Left lung (tissue), 10 donors: ENCODE data around the gene ARHGAP19. TPM values are rescaled to one million over a fixed set of nuclear protein-coding genes. Genes with fewer than 3 reads are reported as not detected.

Experiments used
- ATAC-seq: fragments of 200-7000 bp; cut with Tn5 transposase; one replicate; pipeline ENCODE4 v1.9.1; 2020; ENCODE audit warnings: moderate library complexity
- DNase-seq, 4 donors: peaks; one replicate each; pipeline ENCODE4 v3.0.0-alpha.2; 2013 to 2020
- H3K27ac ChIP-seq, 2 donors: fragments of 200-600 bp; sonication (generic) in 1 of 2; one replicate each; pipeline versions ENCODE4 v1.5.0 to v1.8.0; 2020 to 2021
- H3K27me3 ChIP-seq, 2 donors: fragments of 200-600 bp; sonication (generic) in 1 of 2; one replicate each; pipeline versions ENCODE4 v1.5.0 to v1.8.0; 2020 to 2021
- H3K36me3 ChIP-seq, 2 donors: fragments of 200-600 bp; sonication (generic) in 1 of 2; one replicate each; pipeline versions ENCODE4 v1.5.0 to v1.8.0; 2020 to 2021
- H3K4me1 ChIP-seq, 2 donors: fragments of 200-600 bp; one replicate each; pipeline ENCODE4 v1.8.0; 2021
- H3K4me3 ChIP-seq, 2 donors: fragments of 200-600 bp; sonication (generic) in 1 of 2; one replicate each; pipeline versions ENCODE4 v1.5.0 to v1.8.0; 2020 to 2021; ENCODE audit warnings: mild to moderate bottlenecking in 1 of 2
- H3K9me3 ChIP-seq, 2 donors: fragments of 200-600 bp; sonication (generic) in 1 of 2; one replicate each; pipeline versions ENCODE4 v1.5.0 to v1.8.0; 2020 to 2021
- intact Hi-C, 2 donors: fragments of 100-400 bp; cut with DNase I; formaldehyde crosslinking; loops; one replicate each; pipeline versions ENCODE4 v1.11.2 to v1.14.2; 2022
- polyA plus RNA-seq, 6 donors: library from polyadenylated mRNA; unstranded; fragments of 120-200 nt; gene quantifications; one replicate each; pipeline ENCODE4 v1.2.1, GENCODE V29; 2013; ENCODE audit not compliant: insufficient read length in 6 of 6
- total RNA-seq, 2 donors: library from RNA; stranded (reverse); fragmentation: NEBNext Ultra II Directional; extraction: Animal tissue kit (Norgen Biotek cat#: 25700); gene quantifications; one replicate each; pipeline ENCODE4 v1.2.1, GENCODE V29; 2021
- TF ChIP-seq, protein P1 (sequence below), 2 donors: fragments of 200-600 bp; sonication (generic) in 1 of 2; IDR thresholded peaks; one replicate each; pipeline versions ENCODE4 v1.5.0 to v1.8.0; 2021; ENCODE audit warnings: antibody characterized with exemption in 2 of 2
- donor health status: DM: no; HTN: yes; CAD: no.
- donor health status: DM: no; HTN: no; CAD: no.

ARHGAP19 gene
- total and polyA plus RNA-seq, 8 donors = 9.8 to 30.7 (median 25.9) TPM

DNA sequence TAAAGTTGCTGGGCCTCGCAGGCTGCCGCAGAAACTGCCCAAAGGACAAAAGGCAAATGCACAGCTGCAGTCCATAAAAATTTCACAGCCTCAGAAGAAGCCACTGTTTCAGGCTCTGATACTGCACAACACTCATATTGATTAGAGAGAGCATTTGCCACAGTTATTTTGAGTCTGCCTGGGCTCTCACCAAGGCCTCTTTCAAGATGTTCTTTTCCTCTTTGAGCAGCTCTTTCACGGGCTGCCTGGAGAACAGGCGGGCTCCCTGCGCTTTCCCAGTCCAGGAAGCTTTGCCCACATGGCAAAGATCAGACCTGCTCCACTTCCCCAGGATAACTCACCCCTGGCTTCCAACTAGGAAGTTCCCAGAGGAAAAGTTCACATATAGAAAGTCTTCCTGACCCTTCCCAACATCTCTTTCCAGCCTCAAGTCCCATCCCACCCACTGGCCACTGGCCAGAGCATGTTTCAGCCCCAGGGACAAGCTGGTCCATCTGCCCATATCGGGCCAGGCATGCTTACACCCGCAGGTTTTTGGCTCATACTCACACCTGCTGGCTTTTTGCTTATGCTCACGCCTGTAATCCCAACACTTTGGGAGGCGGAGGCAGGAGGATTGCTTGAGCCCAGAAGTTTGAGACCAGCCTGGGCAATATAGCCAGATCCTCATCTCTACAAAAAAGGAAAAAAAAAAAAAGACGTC is 110.0 kb downstream of the ARHGAP19 start:
- Histone ChIP-seq H3K36me3 (no peaks in the 10 kb centered on the region), H3K27me3 (peaks cover 27 to 79% of the 10 kb centered on the region in 2 donors), H3K27ac (no peak overlapping the region), H3K9me3 (no peaks in the 10 kb centered on the region), H3K4me1 (peaks cover 0 to 10% of the 10 kb centered on the region in 2 donors), H3K4me3 (no peak overlapping the region)
- TF ChIP-seq, protein P1, sequence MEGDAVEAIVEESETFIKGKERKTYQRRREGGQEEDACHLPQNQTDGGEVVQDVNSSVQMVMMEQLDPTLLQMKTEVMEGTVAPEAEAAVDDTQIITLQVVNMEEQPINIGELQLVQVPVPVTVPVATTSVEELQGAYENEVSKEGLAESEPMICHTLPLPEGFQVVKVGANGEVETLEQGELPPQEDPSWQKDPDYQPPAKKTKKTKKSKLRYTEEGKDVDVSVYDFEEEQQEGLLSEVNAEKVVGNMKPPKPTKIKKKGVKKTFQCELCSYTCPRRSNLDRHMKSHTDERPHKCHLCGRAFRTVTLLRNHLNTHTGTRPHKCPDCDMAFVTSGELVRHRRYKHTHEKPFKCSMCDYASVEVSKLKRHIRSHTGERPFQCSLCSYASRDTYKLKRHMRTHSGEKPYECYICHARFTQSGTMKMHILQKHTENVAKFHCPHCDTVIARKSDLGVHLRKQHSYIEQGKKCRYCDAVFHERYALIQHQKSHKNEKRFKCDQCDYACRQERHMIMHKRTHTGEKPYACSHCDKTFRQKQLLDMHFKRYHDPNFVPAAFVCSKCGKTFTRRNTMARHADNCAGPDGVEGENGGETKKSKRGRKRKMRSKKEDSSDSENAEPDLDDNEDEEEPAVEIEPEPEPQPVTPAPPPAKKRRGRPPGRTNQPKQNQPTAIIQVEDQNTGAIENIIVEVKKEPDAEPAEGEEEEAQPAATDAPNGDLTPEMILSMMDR (IDR thresholded peaks at IDR 0.05) = no peak
- intact Hi-C loops = no loop called here
- ATAC-seq (no peak), DNase-seq (no peak)

DNA sequence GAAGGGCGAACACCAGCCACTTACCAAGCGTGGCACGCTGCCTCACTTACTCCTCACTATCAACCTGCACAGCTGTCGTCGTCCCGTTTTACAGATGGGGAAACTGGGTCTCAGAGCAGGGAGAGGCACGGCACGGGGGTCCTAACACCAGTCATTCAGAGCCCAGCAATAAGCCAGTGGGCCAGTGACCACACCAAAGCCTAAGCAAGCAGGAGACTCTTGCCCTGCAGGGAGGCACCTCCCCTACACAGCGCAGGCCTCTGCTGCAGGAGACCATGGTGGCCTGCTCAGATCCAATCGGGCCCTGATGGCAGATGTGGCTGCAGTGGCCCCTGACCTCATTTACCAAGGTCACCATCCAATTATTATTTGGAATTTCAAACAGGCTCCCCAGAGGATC is 111.5 kb downstream of the ARHGAP19 start:
- intact Hi-C loops = no loop called here
- peaks cover 26 to 70% of the 10 kb centered on the region in 2 donors for H3K27me3 ChIP-seq
- peaks cover 0 to 9% of the 10 kb centered on the region in 2 donors for H3K4me1 ChIP-seq
- no peak for ATAC-seq
- H3K9me3 ChIP-seq = no peaks in the 10 kb centered on the region
- no peak for DNase-seq
- no peak overlapping the region for H3K4me3 ChIP-seq
- no peaks in the 10 kb centered on the region for H3K36me3 ChIP-seq
- no peak overlapping the region for H3K27ac ChIP-seq
- TF ChIP-seq, protein P1 (IDR thresholded peaks at IDR 0.05) = no peak

DNA sequence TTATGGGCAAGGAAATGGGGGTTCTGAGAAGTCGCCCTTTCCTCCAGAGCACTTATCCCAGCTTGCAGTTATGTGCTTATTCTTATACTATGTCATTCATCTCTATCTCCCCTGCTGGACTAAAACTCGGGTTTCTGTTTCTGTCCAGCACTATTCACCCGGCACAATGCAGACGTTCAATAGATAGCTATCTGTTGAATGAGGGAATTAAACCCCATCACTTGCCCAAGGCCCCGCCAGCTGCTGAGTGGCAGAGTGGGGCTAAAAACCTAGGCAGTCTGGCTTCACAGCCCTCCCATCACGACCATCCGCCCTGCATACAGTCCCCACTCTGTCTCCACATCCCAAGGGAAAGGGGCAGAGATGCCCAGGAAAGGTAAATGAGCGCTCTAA is 112.1 kb downstream of the ARHGAP19 start:
- DNase-seq = no peak
- H3K9me3 ChIP-seq = no peaks in the 10 kb centered on the region
- no peaks in the 10 kb centered on the region for H3K36me3 ChIP-seq
- ATAC-seq = no peak
- peaks cover 20 to 64% of the 10 kb centered on the region in 2 donors for H3K27me3 ChIP-seq
- peaks cover 0 to 2% of the 10 kb centered on the region in 2 donors for H3K4me1 ChIP-seq
- intact Hi-C loops = no loop called here
- no peak overlapping the region for H3K4me3 ChIP-seq
- H3K27ac ChIP-seq = no peak overlapping the region
- TF ChIP-seq, protein P1 (IDR thresholded peaks at IDR 0.05) = no peak

DNA sequence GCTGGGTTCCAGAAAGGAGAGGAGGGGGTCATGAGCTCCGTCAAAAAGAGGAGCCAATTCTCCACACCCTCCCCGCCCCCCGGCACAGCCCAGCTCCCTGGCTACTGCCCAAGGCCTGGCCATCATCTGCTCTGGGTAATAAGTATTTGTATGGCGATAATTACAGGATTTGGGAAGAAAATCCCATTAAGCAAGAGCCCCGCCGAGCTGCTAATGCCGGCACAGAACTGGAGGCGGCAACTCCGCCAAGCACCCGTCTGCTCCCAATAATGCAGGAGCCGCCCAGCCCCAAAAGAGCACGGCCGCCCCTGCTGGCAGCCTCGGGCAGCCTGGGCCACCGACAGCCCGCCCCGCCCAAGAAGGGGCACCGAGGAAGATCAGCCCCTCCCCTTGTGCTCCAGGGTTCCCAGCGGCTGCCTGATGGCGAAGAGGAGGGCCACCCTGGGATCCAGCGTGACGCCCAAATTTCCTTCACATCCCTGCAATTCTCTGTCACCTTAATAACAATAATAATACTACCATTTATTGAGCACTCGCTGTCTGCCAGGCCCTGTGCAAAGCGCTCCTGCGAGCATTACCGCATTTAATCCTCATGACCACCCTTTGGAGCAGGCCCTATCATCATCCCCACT is 112.6 kb downstream of the ARHGAP19 start:
- H3K27me3 ChIP-seq = peaks cover 15 to 59% of the 10 kb centered on the region in 2 donors
- DNase-seq = peak in 2 of 4 donors; percentile 47 to 77

DNA sequence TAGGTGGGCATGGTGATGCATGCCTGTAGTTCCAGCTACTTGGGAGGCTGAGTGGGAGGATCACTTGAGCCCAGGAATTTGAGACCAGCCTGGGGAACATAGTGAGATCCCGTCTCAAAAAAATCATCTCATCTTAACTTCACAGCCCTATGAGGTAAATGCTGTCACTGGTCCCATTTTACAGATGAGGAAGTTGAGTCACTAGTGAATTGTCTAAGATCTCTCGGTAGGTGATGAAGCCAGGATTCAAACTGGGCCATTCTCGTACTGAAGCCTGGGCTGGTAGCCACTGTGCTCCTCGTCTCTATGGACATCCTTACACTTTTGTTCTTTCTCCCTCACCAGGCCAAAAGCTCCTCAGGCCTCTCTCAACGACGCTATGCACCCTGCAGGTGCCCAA is 113.1 kb downstream of the ARHGAP19 start:
- intact Hi-C loops = no loop called here
- Histone ChIP-seq H3K27ac (no peak overlapping the region), H3K4me3 (no peak overlapping the region), H3K36me3 (no peaks in the 10 kb centered on the region), H3K9me3 (no peaks in the 10 kb centered on the region), H3K4me1 (no peaks in the 10 kb centered on the region), H3K27me3 (peaks cover 9 to 53% of the 10 kb centered on the region in 2 donors)
- ATAC-seq (no peak), DNase-seq (no peak)
- TF ChIP-seq, protein P1 (IDR thresholded peaks at IDR 0.05) = no peak

More for the DNA sequence above, 112.6 kb downstream of the ARHGAP19 start:
- H3K27ac ChIP-seq = no peak overlapping the region
- no peaks in the 10 kb centered on the region for H3K4me1 ChIP-seq
- ATAC-seq = no peak
- no peak overlapping the region for H3K4me3 ChIP-seq
- TF ChIP-seq, protein P1 (IDR thresholded peaks at IDR 0.05) = no peak
- no peaks in the 10 kb centered on the region for H3K36me3 ChIP-seq
- intact Hi-C loops = no loop called here
- H3K9me3 ChIP-seq = no peaks in the 10 kb centered on the region
